Stimulated activated CD4-positive, alpha-beta T cell treated with anti-CD3 and anti-CD28 coated beads, Interleukin-1b, Interleukin-23, amount 100 ng/mL, for 1 hour (primary cell): ENCODE data around the gene FJX1.
"Not testable (repeated sequence)": the region's sequence is repeated elsewhere in the genome, so short reads cannot be mapped to it uniquely, and the experiment has no call there.

Experiments used
- DNase-seq, 2 donors: peaks; one replicate each; pipeline ENCODE4 v3.0.0-alpha.2; 2020; ENCODE audit warnings: low read depth in 2 of 2

FJX1 gene

GRCh38 chr11:35667257-35667656, 49.0 kb downstream of the FJX1 start:
- no peak for DNase-seq

GRCh38 chr11:35668350-35668749, 50.1 kb downstream of the FJX1 start:
- DNase-seq: not testable (repeated sequence)
